Activated CD8-positive, alpha-beta T cell treated with anti-CD3 and anti-CD28 coated beads for 36 hours (primary cell): ENCODE measurements around the gene QPCTL. TPM values are rescaled to one million over a fixed set of nuclear protein-coding genes. Genes with fewer than 3 reads are reported as not detected.
A peak's percentile ranks its signal among the peaks of the same experiment; 100 is the strongest.

ENCODE experiments used
- ATAC-seq: fragments of 200-7000 bp; cut with Tn5 transposase; one replicate; pipeline ENCODE4 v1.10.0; 2021; ENCODE audit warnings: mild to moderate bottlenecking, moderate library complexity
- CTCF ChIA-PET: fragments of 350-600 bp; sonication (Branson Sonifier 250); formaldehyde crosslinking; loops from one replicate; lab custom pipeline; 2021; ENCODE audit warnings: antibody characterized with exemption; lab: Charles Lee
- POLR2A ChIA-PET: fragments of 350-600 bp; sonication (Branson Sonifier 250); formaldehyde crosslinking; loops from one replicate; lab custom pipeline; 2021; ENCODE audit warnings: antibody characterized with exemption; lab: Charles Lee
- DNase-seq: peaks from one replicate; pipeline ENCODE4 v3.0.0-alpha.2; 2020
- H3K27ac Mint-ChIP-seq: one replicate; pipeline ENCODE4 v1.8.0; 2021; ENCODE audit warnings: mild to moderate bottlenecking, mixed read lengths
- H3K27me3 Mint-ChIP-seq: one replicate; pipeline ENCODE4 v1.8.0; 2021; ENCODE audit warnings: mixed read lengths
- H3K36me3 Mint-ChIP-seq: one replicate; pipeline ENCODE4 v1.8.0; 2021; ENCODE audit warnings: low read depth, mixed read lengths
- H3K4me1 Mint-ChIP-seq: one replicate; pipeline ENCODE4 v1.8.0; 2021; ENCODE audit warnings: low read depth, mixed read lengths
- H3K4me3 Mint-ChIP-seq: one replicate; pipeline ENCODE4 v1.8.0; 2021; ENCODE audit warnings: mild to moderate bottlenecking, moderate library complexity, mixed read lengths
- H3K9me3 Mint-ChIP-seq: one replicate; pipeline ENCODE4 v1.8.0; 2021; ENCODE audit warnings: mixed read lengths
- CTCF ChIP-seq: fragments of 200-600 bp; IDR thresholded peaks from one replicate; pipeline ENCODE4 v1.8.0; 2022; ENCODE audit warnings: antibody characterized with exemption, mild to moderate bottlenecking
- intact Hi-C: fragments of 100-400 bp; cut with micrococcal nuclease; formaldehyde crosslinking; loops from one replicate; pipeline ENCODE4 v1.10.0; 2022
- total RNA-seq, 2 experiments: library from RNA; stranded (reverse); gene quantifications; one replicate each; pipeline ENCODE4 v1.2.3, GENCODE V29; 2021

Gene QPCTL
- total RNA-seq, 2 experiments from 2014 or later = 31.6 to 31.7 TPM

- ChIA-PET POLR2A (interaction anchor here (0.6 to 3.8 kb wide), 6 partner anchors 10 to 1111 kb away, joined by 3 to 30 read pairs (median 5); partner anchors contain the start of genes GIPR, QPCTL and SNRPD2), CTCF (interaction anchor here (1.1 to 9.0 kb wide), 6 partner anchors 14 to 238 kb away, joined by 3 to 101 read pairs (median 6); partner anchors contain the start of genes QPCTL, SIX5 and SNRPD2)
- Mint-ChIP-seq H3K9me3 (no peaks in the 10 kb centered on the region), H3K4me3 (peak overlapping the region; percentile 69), H3K27ac (peak overlapping the region; percentile 57), H3K27me3 (peaks cover 3% of the 10 kb centered on the region), H3K4me1 (peaks cover 17% of the 10 kb centered on the region), H3K36me3 (peaks cover under 1% of the 10 kb centered on the region)
- peak; percentile 80 for DNase-seq
- TF ChIP-seq CTCF = no peak
- peak; percentile 56 for ATAC-seq
- intact Hi-C loops = no loop called here
Observed at GRCh38 chr19:45676851-45677263, 15.6 kb upstream of the QPCTL start.

GRCh38 chr19:45677351-45678230 lies 14.9 kb upstream of the QPCTL start:
- ChIA-PET CTCF (interaction anchor here (1.0 to 9.0 kb wide), 11 partner anchors 8 to 238 kb away, joined by 3 to 101 read pairs (median 4); partner anchors contain the start of genes QPCTL, SIX5 and SNRPD2), POLR2A (interaction anchor here (0.6 to 3.8 kb wide), 7 partner anchors 10 to 36 kb away, joined by 3 to 30 read pairs (median 4); partner anchors contain the start of genes GIPR, QPCTL and SNRPD2)
- no peak for TF ChIP-seq CTCF
- Mint-ChIP-seq H3K36me3 (peaks cover 4% of the 10 kb centered on the region), H3K27ac (peak overlapping the region; percentile 76), H3K4me1 (peaks cover 20% of the 10 kb centered on the region), H3K9me3 (no peaks in the 10 kb centered on the region), H3K4me3 (peak overlapping the region; percentile 69), H3K27me3 (peaks cover 3% of the 10 kb centered on the region)
- DNase-seq (peak; percentile 99), ATAC-seq (peak; percentile 81)
- intact Hi-C loops = no loop called here

- DNase-seq (peak; percentile 91), ATAC-seq (peak; percentile 79)
- Mint-ChIP-seq H3K9me3 (no peaks in the 10 kb centered on the region), H3K27me3 (peaks cover 3% of the 10 kb centered on the region), H3K4me1 (peaks cover 17% of the 10 kb centered on the region), H3K36me3 (peaks cover 13% of the 10 kb centered on the region), H3K27ac (peak overlapping the region; percentile 46), H3K4me3 (peak overlapping the region; percentile 67)
- intact Hi-C loops = no loop called here
- TF ChIP-seq CTCF = peak; percentile 99
- ChIA-PET CTCF (interaction anchor here (0.9 to 9.0 kb wide), 16 partner anchors 9 to 242 kb away, joined by 3 to 101 read pairs (median 4); partner anchors contain the start of genes QPCTL and SNRPD2), POLR2A (interaction anchor here (1.0 to 4.5 kb wide), 3 partner anchors 10 to 12 kb away, joined by 3 to 34 read pairs (median 3); partner anchors contain the start of genes QPCTL and SNRPD2)
Observed at GRCh38 chr19:45681391-45682015, 11.0 kb upstream of the QPCTL start.

- peak overlapping the region; percentile 0 for H3K4me3 Mint-ChIP-seq
- intact Hi-C loops = no loop called here
- ATAC-seq (no peak), DNase-seq (no peak)
- no peak overlapping the region for H3K27ac Mint-ChIP-seq
- no peaks in the 10 kb centered on the region for H3K9me3 Mint-ChIP-seq
- ChIA-PET CTCF (interaction anchor here (0.6 to 9.0 kb wide), 8 partner anchors 8 to 167 kb away, joined by 3 to 101 read pairs (median 4); partner anchors contain the start of genes QPCTL and SNRPD2), POLR2A (interaction anchor here (1.2 to 4.5 kb wide), 2 partner anchors 9 to 11 kb away, joined by 4 to 34 read pairs; partner anchors contain the start of genes QPCTL and SNRPD2)
- no peak for TF ChIP-seq CTCF
- peaks cover 3% of the 10 kb centered on the region for H3K27me3 Mint-ChIP-seq
- H3K4me1 Mint-ChIP-seq = peaks cover 13% of the 10 kb centered on the region
- peaks cover 17% of the 10 kb centered on the region for H3K36me3 Mint-ChIP-seq
Observed at GRCh38 chr19:45682117-45682516, 10.3 kb upstream of the QPCTL start.
